Spleen (tissue), 7 donors: Measurements from ENCODE around the gene GNS.

Experiments
- POLR2A ChIP-seq, 3 donors: fragments of 450-650 bp; IDR thresholded peaks; one replicate each; pipeline ENCODE4 v1.5.1; 2017; ENCODE audit warnings: antibody characterized with exemption in 3 of 3, mild to moderate bottlenecking in 1 of 3
- POLR2AphosphoS5 ChIP-seq, 3 donors: sonication (generic); formaldehyde crosslinking; IDR thresholded peaks; one replicate each; pipeline ENCODE4 v1.5.1; 2017; ENCODE audit warnings: antibody characterized with exemption in 3 of 3
- TF ChIP-seq, protein P1 (sequence below), 11 experiments: fragments of 200-600 bp in 7 of 11; fragments of 450-650 bp in 4 of 11; sonication (generic) in 4 of 11; IDR thresholded peaks in 8 of 11; conservative IDR thresholded peaks in 3 of 11; 1 replicate in 7 of 11; 2 replicates in 4 of 11; pipeline versions ENCODE4 v1.4.0 to v1.8.0; 2016 to 2021; ENCODE audit warnings: antibody characterized with exemption in 11 of 11, inconsistent platforms in 4 of 11, mild to moderate bottlenecking in 1 of 11
- donor health status: DM: no; HTN: no; CAD: no; lungs with moderate emphysema.
- donor health status: DM: no; HTN: no; CAD: no.
- donor health status: DM: no; HTN: no; CAD: no.

DNA sequence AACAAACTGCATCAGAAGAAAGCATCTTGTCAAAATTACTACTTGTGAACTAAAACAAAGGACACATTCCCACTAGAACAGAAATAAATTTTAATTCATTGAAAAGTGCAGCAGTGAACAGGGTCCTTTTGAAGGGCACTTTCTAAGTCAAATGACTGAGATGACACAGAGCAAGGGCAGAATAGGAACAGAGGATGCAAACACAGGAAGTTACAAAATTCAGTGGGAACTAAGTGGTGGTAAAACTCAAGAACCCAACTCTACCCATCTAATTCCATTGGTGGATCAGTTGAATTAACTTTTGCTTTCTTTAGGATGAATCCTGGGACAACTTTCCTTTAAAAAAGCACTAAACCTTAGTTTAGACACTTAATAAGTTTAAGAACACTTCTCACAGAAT, 45.8 kb downstream of the GNS start:
- TF ChIP-seq, protein P1, sequence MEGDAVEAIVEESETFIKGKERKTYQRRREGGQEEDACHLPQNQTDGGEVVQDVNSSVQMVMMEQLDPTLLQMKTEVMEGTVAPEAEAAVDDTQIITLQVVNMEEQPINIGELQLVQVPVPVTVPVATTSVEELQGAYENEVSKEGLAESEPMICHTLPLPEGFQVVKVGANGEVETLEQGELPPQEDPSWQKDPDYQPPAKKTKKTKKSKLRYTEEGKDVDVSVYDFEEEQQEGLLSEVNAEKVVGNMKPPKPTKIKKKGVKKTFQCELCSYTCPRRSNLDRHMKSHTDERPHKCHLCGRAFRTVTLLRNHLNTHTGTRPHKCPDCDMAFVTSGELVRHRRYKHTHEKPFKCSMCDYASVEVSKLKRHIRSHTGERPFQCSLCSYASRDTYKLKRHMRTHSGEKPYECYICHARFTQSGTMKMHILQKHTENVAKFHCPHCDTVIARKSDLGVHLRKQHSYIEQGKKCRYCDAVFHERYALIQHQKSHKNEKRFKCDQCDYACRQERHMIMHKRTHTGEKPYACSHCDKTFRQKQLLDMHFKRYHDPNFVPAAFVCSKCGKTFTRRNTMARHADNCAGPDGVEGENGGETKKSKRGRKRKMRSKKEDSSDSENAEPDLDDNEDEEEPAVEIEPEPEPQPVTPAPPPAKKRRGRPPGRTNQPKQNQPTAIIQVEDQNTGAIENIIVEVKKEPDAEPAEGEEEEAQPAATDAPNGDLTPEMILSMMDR (IDR thresholded peaks at IDR 0.05 in 8 of 11, conservative IDR thresholded peaks at IDR 0.05 in 3 of 11), result no peak
- TF ChIP-seq POLR2A (IDR thresholded peaks at IDR 0.05) (no peak), POLR2AphosphoS5 (IDR thresholded peaks at IDR 0.05) (no peak)
